ENCODE results near the gene SCRN2.

SCRN2 gene

GRCh38 chr17:47813512-47814031, 27.5 kb downstream of the SCRN2 start:
- Histone ChIP-seq H3K36me3 (replicated peaks) (peaks cover 25% of the 10 kb centered on the region), H3K27me3 (replicated peaks) (no peaks in the 10 kb centered on the region), H3K27ac (no peak overlapping the region), H3K4me3 (ENCODE audit: low read depth, low read length) (no peak overlapping the region)
- TF ChIP-seq, protein P1, sequence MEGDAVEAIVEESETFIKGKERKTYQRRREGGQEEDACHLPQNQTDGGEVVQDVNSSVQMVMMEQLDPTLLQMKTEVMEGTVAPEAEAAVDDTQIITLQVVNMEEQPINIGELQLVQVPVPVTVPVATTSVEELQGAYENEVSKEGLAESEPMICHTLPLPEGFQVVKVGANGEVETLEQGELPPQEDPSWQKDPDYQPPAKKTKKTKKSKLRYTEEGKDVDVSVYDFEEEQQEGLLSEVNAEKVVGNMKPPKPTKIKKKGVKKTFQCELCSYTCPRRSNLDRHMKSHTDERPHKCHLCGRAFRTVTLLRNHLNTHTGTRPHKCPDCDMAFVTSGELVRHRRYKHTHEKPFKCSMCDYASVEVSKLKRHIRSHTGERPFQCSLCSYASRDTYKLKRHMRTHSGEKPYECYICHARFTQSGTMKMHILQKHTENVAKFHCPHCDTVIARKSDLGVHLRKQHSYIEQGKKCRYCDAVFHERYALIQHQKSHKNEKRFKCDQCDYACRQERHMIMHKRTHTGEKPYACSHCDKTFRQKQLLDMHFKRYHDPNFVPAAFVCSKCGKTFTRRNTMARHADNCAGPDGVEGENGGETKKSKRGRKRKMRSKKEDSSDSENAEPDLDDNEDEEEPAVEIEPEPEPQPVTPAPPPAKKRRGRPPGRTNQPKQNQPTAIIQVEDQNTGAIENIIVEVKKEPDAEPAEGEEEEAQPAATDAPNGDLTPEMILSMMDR (IDR thresholded peaks at IDR 0.05; ENCODE audit: low read depth, low read length, missing control alignments): no peak
- in situ Hi-C loops (cut with HindIII; ENCODE audit: low pct_ligation_motif_present, low sequenced_read_pairs): no loop called here
- no peak for DNase-seq

- in situ Hi-C loops (cut with HindIII; ENCODE audit: low pct_ligation_motif_present, low sequenced_read_pairs): no loop called here
Measured at GRCh38 chr17:47813077-47813476, 28.0 kb downstream of the SCRN2 start.

DNA sequence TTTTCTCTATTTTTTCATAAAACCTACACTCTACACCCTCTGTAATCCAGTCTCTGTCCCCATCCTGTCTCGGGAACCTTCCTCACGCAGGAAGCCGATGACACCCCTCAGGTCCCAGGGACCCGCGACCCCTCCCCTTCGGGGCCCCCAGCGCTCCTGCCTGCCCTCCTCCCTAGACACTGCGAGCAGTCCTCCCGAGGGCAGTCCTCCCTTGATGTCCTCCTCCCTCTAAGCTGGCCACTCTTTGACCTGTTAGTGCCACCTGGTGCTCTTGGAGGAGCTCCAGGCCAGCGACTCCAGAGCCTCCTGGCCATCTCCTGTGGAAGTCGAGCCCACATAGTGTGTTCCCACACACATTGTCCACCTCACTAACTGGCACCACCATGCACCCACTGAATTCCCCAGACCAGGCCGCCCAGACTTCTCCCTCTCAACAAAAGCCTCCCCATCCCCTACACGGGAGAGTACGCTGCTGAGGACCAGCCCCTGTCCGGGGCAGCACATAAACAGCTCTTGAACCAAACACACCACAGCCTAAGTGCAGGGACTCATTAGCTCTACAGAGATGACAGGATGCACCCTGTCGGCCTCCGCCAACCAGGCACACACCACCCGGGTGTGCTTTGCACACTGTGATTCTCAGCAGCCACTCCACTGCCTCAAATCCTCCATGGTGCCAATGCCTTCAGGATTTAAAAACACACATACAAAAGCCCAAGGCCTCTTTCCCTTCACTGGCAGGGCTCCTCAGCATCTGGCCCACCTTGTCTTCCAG, 28.7 kb downstream of the SCRN2 start:
- Histone ChIP-seq H3K36me3 (replicated peaks) (peaks cover 36% of the 10 kb centered on the region), H3K4me3 (ENCODE audit: low read depth, low read length) (no peak overlapping the region), H3K27me3 (replicated peaks) (no peaks in the 10 kb centered on the region), H3K27ac (no peak overlapping the region)
- in situ Hi-C loops (cut with HindIII; ENCODE audit: low pct_ligation_motif_present, low sequenced_read_pairs): no loop called here
- TF ChIP-seq, protein P1 (IDR thresholded peaks at IDR 0.05; ENCODE audit: low read depth, low read length, missing control alignments): no peak
- no peak for DNase-seq

More at GRCh38 chr17:47813077-47813476, 28.0 kb downstream of the SCRN2 start:
- no peak for DNase-seq
- no peak overlapping the region for H3K4me3 ChIP-seq (ENCODE audit: low read depth, low read length)
- no peak overlapping the region for H3K27ac ChIP-seq
- H3K36me3 ChIP-seq (replicated peaks): peaks cover 30% of the 10 kb centered on the region
- TF ChIP-seq, protein P1 (IDR thresholded peaks at IDR 0.05; ENCODE audit: low read depth, low read length, missing control alignments): no peak
- no peaks in the 10 kb centered on the region for H3K27me3 ChIP-seq (replicated peaks)

GRCh38 chr17:47811709-47812108, 29.4 kb downstream of the SCRN2 start:
- Histone ChIP-seq H3K27me3 (replicated peaks) (no peaks in the 10 kb centered on the region), H3K27ac (no peak overlapping the region), H3K36me3 (replicated peaks) (peaks cover 36% of the 10 kb centered on the region), H3K4me3 (ENCODE audit: low read depth, low read length) (no peak overlapping the region)
- DNase-seq: no peak
- TF ChIP-seq, protein P1 (IDR thresholded peaks at IDR 0.05; ENCODE audit: low read depth, low read length, missing control alignments): no peak
- in situ Hi-C loops (cut with HindIII; ENCODE audit: low pct_ligation_motif_present, low sequenced_read_pairs): no loop called here

- in situ Hi-C loops (cut with HindIII; ENCODE audit: low pct_ligation_motif_present, low sequenced_read_pairs): no loop called here
- no peak for DNase-seq
- Histone ChIP-seq H3K4me3 (ENCODE audit: low read depth, low read length) (no peak overlapping the region), H3K27ac (peak overlapping the region; percentile 3), H3K27me3 (replicated peaks) (no peaks in the 10 kb centered on the region), H3K36me3 (replicated peaks) (peaks cover 33% of the 10 kb centered on the region)
- TF ChIP-seq, protein P1 (IDR thresholded peaks at IDR 0.05; ENCODE audit: low read depth, low read length, missing control alignments): no peak
Measured at GRCh38 chr17:47810901-47811635, 30.0 kb downstream of the SCRN2 start.

Measured in brain microvascular endothelial cell (primary cell).